Ascending aorta (tissue), 2 donors: ENCODE results near the gene SH3RF3. TPM values are rescaled to one million over a fixed set of nuclear protein-coding genes. Genes with fewer than 3 reads are reported as not detected.

Experiments
- DNase-seq, 2 donors: peaks; one replicate each; pipeline ENCODE4 v3.0.0-alpha.2; 2019; ENCODE audit warnings: low spot score in 2 of 2
- H3K27ac ChIP-seq, 2 donors: fragments of 200-600 bp; sonication (generic); one replicate each; pipeline ENCODE4 v1.5.1; 2016 to 2017; ENCODE audit warnings: mild to moderate bottlenecking in 1 of 2
- H3K27me3 ChIP-seq: fragments of 200-600 bp; sonication (generic); one replicate; pipeline ENCODE4 v1.5.1; 2017
- H3K36me3 ChIP-seq, 2 donors: fragments of 200-600 bp; sonication (generic); one replicate each; pipeline ENCODE4 v1.5.1; 2016
- H3K4me1 ChIP-seq, 2 donors: fragments of 200-600 bp; sonication (generic); one replicate each; pipeline ENCODE4 v1.5.1; 2016 to 2017; ENCODE audit warnings: mild to moderate bottlenecking in 1 of 2
- H3K4me3 ChIP-seq, 2 donors: fragments of 200-600 bp; sonication (generic); one replicate each; pipeline ENCODE4 v1.5.1; 2016 to 2017; ENCODE audit warnings: mild to moderate bottlenecking in 1 of 2
- H3K9me3 ChIP-seq, 2 donors: fragments of 200-600 bp; sonication (generic); one replicate each; pipeline ENCODE4 v1.5.1; 2016
- CTCF ChIP-seq, 3 experiments: fragments of 200-600 bp in 2 of 3; fragments of 450-650 bp in 1 of 3; sonication (generic) in 2 of 3; IDR thresholded peaks; one replicate each; pipeline ENCODE4 v1.5.1; 2016 to 2019; ENCODE audit warnings: antibody characterized with exemption in 3 of 3, mild to moderate bottlenecking in 1 of 3, moderate library complexity in 1 of 3
- intact Hi-C: fragments of 100-400 bp; cut with DNase I; formaldehyde crosslinking; loops from one replicate; pipeline ENCODE4 v1.15.1; 2023
- total RNA-seq: library from RNA; depleted of rRNA; stranded (reverse); fragments of >200 nt; gene quantifications from one replicate; pipeline ENCODE4 v1.1.0, GENCODE V29; 2016

The SH3RF3 gene
- total RNA-seq, 1 donor from 2014 or later, result 53.5 TPM

- H3K27me3 ChIP-seq, result no peaks in the 10 kb centered on the region
- peak in 1 of 2 donors; percentile 61 for DNase-seq
- H3K9me3 ChIP-seq, result no peaks in the 10 kb centered on the region
- H3K36me3 ChIP-seq, result no peaks in the 10 kb centered on the region
- intact Hi-C loops, result no loop called here
- H3K27ac ChIP-seq, result no peak overlapping the region
- peak in 1 of 3 experiments; percentile 24 for TF ChIP-seq CTCF (IDR thresholded peaks at IDR 0.05)
- H3K4me1 ChIP-seq, result peaks cover 13 to 55% of the 10 kb centered on the region in 2 donors
- H3K4me3 ChIP-seq, result no peak overlapping the region
Measured at GRCh38 chr2:109260886-109261700, 132.1 kb downstream of the SH3RF3 start.

- Histone ChIP-seq H3K4me1 (peaks cover 13 to 53% of the 10 kb centered on the region in 2 donors), H3K27ac (no peak overlapping the region), H3K36me3 (no peaks in the 10 kb centered on the region), H3K4me3 (no peak overlapping the region), H3K9me3 (no peaks in the 10 kb centered on the region), H3K27me3 (no peaks in the 10 kb centered on the region)
- TF ChIP-seq CTCF (IDR thresholded peaks at IDR 0.05), result no peak
- intact Hi-C loops, result no loop called here
- peak in 1 of 2 donors; percentile 37 for DNase-seq
Measured at GRCh38 chr2:109261906-109262631, 133.1 kb downstream of the SH3RF3 start.

- Histone ChIP-seq H3K27ac (peak overlapping the region in 1 of 2 donors; percentile 20), H3K27me3 (no peaks in the 10 kb centered on the region), H3K4me3 (no peak overlapping the region), H3K36me3 (no peaks in the 10 kb centered on the region), H3K4me1 (peaks cover 7 to 29% of the 10 kb centered on the region in 2 donors), H3K9me3 (no peaks in the 10 kb centered on the region)
- intact Hi-C loops, result no loop called here
- DNase-seq, result no peak
- no peak for TF ChIP-seq CTCF (IDR thresholded peaks at IDR 0.05)
Measured at GRCh38 chr2:109264595-109265328, 135.8 kb downstream of the SH3RF3 start.

GRCh38 chr2:109265369-109265768, 136.4 kb downstream of the SH3RF3 start:
- DNase-seq, result no peak
- TF ChIP-seq CTCF (IDR thresholded peaks at IDR 0.05), result no peak
- Histone ChIP-seq H3K4me1 (peaks cover 7 to 23% of the 10 kb centered on the region in 2 donors), H3K27me3 (no peaks in the 10 kb centered on the region), H3K27ac (no peak overlapping the region), H3K4me3 (no peak overlapping the region), H3K9me3 (no peaks in the 10 kb centered on the region), H3K36me3 (no peaks in the 10 kb centered on the region)
- intact Hi-C loops, result no loop called here

GRCh38 chr2:109265953-109266352, 136.9 kb downstream of the SH3RF3 start:
- intact Hi-C loops, result no loop called here
- no peaks in the 10 kb centered on the region for H3K27me3 ChIP-seq
- H3K4me1 ChIP-seq, result peaks cover 7 to 22% of the 10 kb centered on the region in 2 donors
- no peak for TF ChIP-seq CTCF (IDR thresholded peaks at IDR 0.05)
- no peak for DNase-seq
- H3K4me3 ChIP-seq, result no peak overlapping the region
- no peaks in the 10 kb centered on the region for H3K36me3 ChIP-seq
- no peaks in the 10 kb centered on the region for H3K9me3 ChIP-seq
- H3K27ac ChIP-seq, result no peak overlapping the region
